PC-3 (cell line): ENCODE results near the gene FTO.

Experiments used
- CTCF ChIP-seq: fragments of 300-600 bp; sonication (generic); conservative IDR thresholded peaks from 2 replicates; pipeline ENCODE4 v1.5.1; 2017; ENCODE audit warnings: antibody characterized with exemption, low read depth, mild to moderate bottlenecking, low read length
- EZH2 ChIP-seq: fragments of 300-600 bp; sonication (generic); IDR thresholded peaks from one replicate; pipeline ENCODE4 v1.6.1; 2017; ENCODE audit warnings: antibody characterized with exemption, mild to moderate bottlenecking, low read length; ENCODE audit not compliant: unreplicated experiment
- EZH2phosphoT487 ChIP-seq: fragments of 300-600 bp; sonication (generic); IDR thresholded peaks from 2 replicates; pipeline ENCODE4 v1.6.1; 2018; ENCODE audit warnings: mild to moderate bottlenecking, antibody characterized with exemption, low read length, borderline replicate concordance

GRCh38 chr16:53771655-53772497 lies 67.9 kb downstream of the FTO start:
- TF ChIP-seq CTCF (no peak), EZH2 (no peak), EZH2phosphoT487 (no peak)
